CD4-positive, CD25-positive, alpha-beta regulatory T cell (primary cell): ENCODE data around the gene ARID1B. TPM values are rescaled to one million over a fixed set of nuclear protein-coding genes. Genes with fewer than 3 reads are reported as not detected.

Source experiments
- ATAC-seq, 2 donors: fragments of 150-1000 bp; cut with Tn5 transposase; one replicate each; pipeline ENCODE4 v1.10.0; 2021; ENCODE audit warnings: low read depth in 2 of 2, moderate number of reproducible peaks in 2 of 2, moderate library complexity in 1 of 2
- DNase-seq, 3 donors: peaks; one replicate each; pipeline versions ENCODE4 v3.0.0 to v3.0.0-alpha.2; 2012 to 2022; ENCODE audit warnings: mixed read lengths in 1 of 3
- H3K27ac ChIP-seq: one replicate; pipeline ENCODE4 v1.7.0; 2013; ENCODE audit warnings: mild to moderate bottlenecking, low read length; ENCODE audit not compliant: insufficient read depth, poor library complexity, severe bottlenecking
- H3K27me3 ChIP-seq: one replicate; pipeline ENCODE4 v1.7.0; 2013; ENCODE audit warnings: low read length; ENCODE audit not compliant: control insufficient read depth, insufficient read depth
- H3K36me3 ChIP-seq: one replicate; pipeline ENCODE4 v1.7.0; 2013; ENCODE audit warnings: mild to moderate bottlenecking, low read length, moderate library complexity; ENCODE audit not compliant: control insufficient read depth, insufficient read depth
- H3K4me1 ChIP-seq: 2 replicates; pipeline ENCODE4 v1.7.0; 2013; ENCODE audit warnings: mild to moderate bottlenecking, low read length; ENCODE audit not compliant: insufficient read depth, control insufficient read depth, poor library complexity, severe bottlenecking
- H3K4me3 ChIP-seq: one replicate; pipeline ENCODE4 v1.7.0; 2013; ENCODE audit warnings: low read depth, mild to moderate bottlenecking, low read length, moderate library complexity
- H3K9me3 ChIP-seq, 2 experiments: 1 replicate in 1 of 2; 2 replicates in 1 of 2; pipeline ENCODE4 v1.7.0; 2013; ENCODE audit warnings: low read length in 2 of 2, mild to moderate bottlenecking in 1 of 2, moderate library complexity in 1 of 2; ENCODE audit not compliant: control insufficient read depth in 2 of 2
- H3K27ac Mint-ChIP-seq, 3 donors: one replicate each; pipeline ENCODE4 v1.8.0; 2020 to 2022; ENCODE audit warnings: mild to moderate bottlenecking in 3 of 3, mixed read lengths in 3 of 3, moderate library complexity in 2 of 3
- H3K27me3 Mint-ChIP-seq: one replicate; pipeline ENCODE4 v1.8.0; 2022; ENCODE audit warnings: mild to moderate bottlenecking, mixed read lengths
- H3K36me3 Mint-ChIP-seq: one replicate; pipeline ENCODE4 v1.8.0; 2020; ENCODE audit warnings: mixed read lengths
- H3K4me1 Mint-ChIP-seq, 4 donors: one replicate each; pipeline ENCODE4 v1.8.0; 2020 to 2022; ENCODE audit warnings: mixed read lengths in 4 of 4, mild to moderate bottlenecking in 1 of 4
- H3K4me3 Mint-ChIP-seq, 4 donors: one replicate each; pipeline ENCODE4 v1.8.0; 2020 to 2022; ENCODE audit warnings: mild to moderate bottlenecking in 4 of 4, mixed read lengths in 4 of 4, moderate library complexity in 3 of 4
- H3K9me3 Mint-ChIP-seq, 7 donors: one replicate each; pipeline ENCODE4 v1.8.0; 2020 to 2022; ENCODE audit warnings: mixed read lengths in 7 of 7, mild to moderate bottlenecking in 3 of 7, moderate library complexity in 2 of 7
- polyA plus RNA-seq, 4 donors: library from polyadenylated mRNA; unstranded; fragments of 300-500 nt; fragmentation: Illumina TruSeq; gene quantifications; one replicate each; pipeline ENCODE4 v1.2.3, GENCODE V29; 2021
- total RNA-seq: library from RNA; stranded (reverse); gene quantifications from one replicate; pipeline ENCODE4 v1.2.3, GENCODE V29; 2022

Gene ARID1B
- total and polyA plus RNA-seq, 5 donors from 2014 or later: 9.8 to 186 (median 12.4) TPM

DNA sequence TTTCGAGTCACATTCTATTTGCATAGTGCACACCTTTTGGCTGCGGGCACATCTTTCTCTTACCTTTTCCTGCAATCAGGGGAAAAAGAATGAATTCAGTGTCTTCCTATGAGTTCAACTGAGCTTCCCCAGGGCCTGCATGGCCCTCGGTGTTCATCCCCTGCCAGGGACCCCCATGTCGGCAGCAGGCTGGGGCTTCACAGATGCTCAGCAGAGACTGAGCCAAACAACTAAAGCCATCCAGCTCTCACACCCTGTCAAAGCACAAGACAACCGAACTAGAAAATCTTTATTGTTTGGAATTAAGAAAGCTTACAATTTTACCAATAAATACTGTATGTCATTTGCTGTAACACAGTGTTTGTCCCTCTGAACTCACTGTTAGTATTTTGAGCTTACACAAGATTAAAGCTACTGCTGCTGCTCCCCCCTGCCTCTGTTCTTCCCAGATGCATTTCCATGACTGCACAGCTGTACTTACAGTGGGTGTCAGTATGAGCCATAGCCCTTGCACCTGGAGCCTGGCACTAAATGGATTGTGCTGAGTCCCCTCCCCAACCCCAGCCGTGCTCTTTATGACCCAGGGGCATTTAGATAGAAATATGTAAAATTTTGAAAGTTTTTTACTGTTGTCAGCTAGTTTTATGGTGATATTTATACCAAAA is 340.4 kb downstream of the ARID1B start:
- no peaks in the 10 kb centered on the region for H3K4me1 ChIP-seq
- H3K27me3 ChIP-seq: no peaks in the 10 kb centered on the region
- Mint-ChIP-seq H3K4me1 (peaks cover 0 to 26% (median 13%) of the 10 kb centered on the region in 4 donors), H3K36me3 (peaks cover 27% of the 10 kb centered on the region), H3K27me3 (no peaks in the 10 kb centered on the region), H3K4me3 (no peak overlapping the region), H3K9me3 (peaks cover 0 to 2% (median 0%) of the 10 kb centered on the region in 7 donors), H3K27ac (no peak overlapping the region)
- DNase-seq (no peak), ATAC-seq (no peak)
- H3K36me3 ChIP-seq: peaks cover 19% of the 10 kb centered on the region
- no peak overlapping the region for H3K27ac ChIP-seq
- no peaks in the 10 kb centered on the region for H3K9me3 ChIP-seq
- no peak overlapping the region for H3K4me3 ChIP-seq

DNA sequence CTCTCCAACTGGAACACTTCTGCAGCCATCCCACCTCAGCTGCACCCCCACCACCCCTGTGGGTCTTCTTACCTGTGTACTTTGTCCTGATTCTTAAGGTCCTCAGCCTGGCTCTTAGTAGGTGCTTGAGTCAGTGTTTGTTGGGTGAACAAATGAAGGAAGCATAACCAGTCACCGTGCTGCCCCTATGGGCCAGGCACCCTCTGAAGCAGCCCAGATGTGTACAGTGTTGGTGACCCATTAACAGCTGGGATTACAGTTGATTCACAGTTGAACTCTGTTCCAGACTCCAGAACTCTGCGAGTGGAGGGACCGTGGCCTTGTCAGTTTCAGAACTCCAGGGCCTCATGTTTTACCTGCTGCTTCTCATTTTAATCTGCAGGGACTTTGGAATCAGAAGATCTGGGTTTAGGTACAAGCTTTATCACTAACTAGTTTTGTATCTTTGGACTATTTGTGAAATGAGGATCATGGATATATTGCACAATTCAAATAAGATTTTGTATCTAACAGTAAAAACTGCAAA is 342.4 kb downstream of the ARID1B start:
- H3K27ac ChIP-seq: no peak overlapping the region
- H3K4me1 ChIP-seq: no peaks in the 10 kb centered on the region
- Mint-ChIP-seq H3K9me3 (no peaks in the 10 kb centered on the region), H3K27me3 (no peaks in the 10 kb centered on the region), H3K4me1 (peaks cover 4 to 25% (median 14%) of the 10 kb centered on the region in 4 donors), H3K36me3 (peaks cover 20% of the 10 kb centered on the region), H3K27ac (peak overlapping the region in 2 of 3 donors; percentile 43 to 72), H3K4me3 (no peak overlapping the region)
- no peaks in the 10 kb centered on the region for H3K27me3 ChIP-seq
- no peaks in the 10 kb centered on the region for H3K9me3 ChIP-seq
- DNase-seq (no peak), ATAC-seq (no peak)
- peaks cover 12% of the 10 kb centered on the region for H3K36me3 ChIP-seq
- H3K4me3 ChIP-seq: no peak overlapping the region

- no peaks in the 10 kb centered on the region for H3K9me3 ChIP-seq
- no peak overlapping the region for H3K4me3 ChIP-seq
- H3K9me3 Mint-ChIP-seq: no peaks in the 10 kb centered on the region
- H3K4me1 Mint-ChIP-seq: peaks cover 4 to 28% (median 18%) of the 10 kb centered on the region in 4 donors
- H3K36me3 ChIP-seq: peaks cover 9% of the 10 kb centered on the region
- H3K4me3 Mint-ChIP-seq: no peak overlapping the region
- no peak overlapping the region for H3K27ac ChIP-seq
- H3K27me3 ChIP-seq: no peaks in the 10 kb centered on the region
- H3K27ac Mint-ChIP-seq: peak overlapping the region in 1 of 3 donors; percentile 57
- peaks cover 17% of the 10 kb centered on the region for H3K36me3 Mint-ChIP-seq
- ATAC-seq (no peak), DNase-seq (no peak)
- no peaks in the 10 kb centered on the region for H3K27me3 Mint-ChIP-seq
- no peaks in the 10 kb centered on the region for H3K4me1 ChIP-seq
Measured at GRCh38 chr6:157120534-157121232, 343.5 kb downstream of the ARID1B start.

DNA sequence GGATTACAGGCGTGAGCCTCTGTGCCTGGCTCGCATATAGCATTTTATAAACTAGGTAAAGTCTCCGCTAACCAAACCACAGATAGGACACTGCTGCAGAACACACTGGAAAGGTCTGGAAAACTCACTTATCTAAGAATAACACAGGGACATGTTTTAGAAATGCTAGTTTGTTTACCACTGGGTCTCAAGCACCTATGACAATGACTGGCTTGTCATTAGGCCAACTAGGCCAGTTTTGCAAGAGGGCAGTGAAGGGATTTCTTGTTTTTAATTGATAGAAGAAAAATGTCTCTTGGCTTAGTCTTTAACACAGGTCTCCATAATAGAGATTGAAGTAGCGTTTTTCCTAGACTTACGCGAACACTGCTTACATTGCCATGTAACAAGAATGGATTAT is 344.7 kb downstream of the ARID1B start:
- H3K27me3 ChIP-seq: no peaks in the 10 kb centered on the region
- peaks cover 8% of the 10 kb centered on the region for H3K36me3 ChIP-seq
- DNase-seq (no peak), ATAC-seq (no peak)
- H3K4me1 ChIP-seq: no peaks in the 10 kb centered on the region
- H3K4me3 ChIP-seq: no peak overlapping the region
- H3K27me3 Mint-ChIP-seq: no peaks in the 10 kb centered on the region
- peaks cover 24% of the 10 kb centered on the region for H3K36me3 Mint-ChIP-seq
- no peak overlapping the region for H3K27ac ChIP-seq
- H3K9me3 Mint-ChIP-seq: no peaks in the 10 kb centered on the region
- H3K4me1 Mint-ChIP-seq: peaks cover 4 to 32% (median 23%) of the 10 kb centered on the region in 4 donors
- no peak overlapping the region for H3K27ac Mint-ChIP-seq
- no peaks in the 10 kb centered on the region for H3K9me3 ChIP-seq
- H3K4me3 Mint-ChIP-seq: no peak overlapping the region

GRCh38 chr6:157123234-157123633 is 346.1 kb downstream of the ARID1B start:
- H3K4me3 ChIP-seq: no peak overlapping the region
- DNase-seq (no peak), ATAC-seq (no peak)
- H3K27ac ChIP-seq: no peak overlapping the region
- no peaks in the 10 kb centered on the region for H3K9me3 Mint-ChIP-seq
- no peaks in the 10 kb centered on the region for H3K27me3 Mint-ChIP-seq
- no peak overlapping the region for H3K4me3 Mint-ChIP-seq
- H3K27ac Mint-ChIP-seq: no peak overlapping the region
- no peaks in the 10 kb centered on the region for H3K27me3 ChIP-seq
- no peaks in the 10 kb centered on the region for H3K9me3 ChIP-seq
- peaks cover 24% of the 10 kb centered on the region for H3K36me3 Mint-ChIP-seq
- peaks cover 8% of the 10 kb centered on the region for H3K36me3 ChIP-seq
- peaks cover 5 to 30% (median 24%) of the 10 kb centered on the region in 4 donors for H3K4me1 Mint-ChIP-seq
- no peaks in the 10 kb centered on the region for H3K4me1 ChIP-seq

- H3K27ac ChIP-seq: no peak overlapping the region
- Mint-ChIP-seq H3K27ac (peak overlapping the region in 1 of 3 donors; percentile 82), H3K4me1 (peaks cover 8 to 27% (median 22%) of the 10 kb centered on the region in 4 donors), H3K36me3 (peaks cover 23% of the 10 kb centered on the region), H3K9me3 (no peaks in the 10 kb centered on the region), H3K4me3 (no peak overlapping the region), H3K27me3 (no peaks in the 10 kb centered on the region)
- H3K36me3 ChIP-seq: peaks cover 6% of the 10 kb centered on the region
- ATAC-seq (no peak), DNase-seq (no peak)
- H3K27me3 ChIP-seq: no peaks in the 10 kb centered on the region
- no peaks in the 10 kb centered on the region for H3K4me1 ChIP-seq
- no peak overlapping the region for H3K4me3 ChIP-seq
- no peaks in the 10 kb centered on the region for H3K9me3 ChIP-seq
Measured at GRCh38 chr6:157124485-157125254, 347.5 kb downstream of the ARID1B start.

DNA sequence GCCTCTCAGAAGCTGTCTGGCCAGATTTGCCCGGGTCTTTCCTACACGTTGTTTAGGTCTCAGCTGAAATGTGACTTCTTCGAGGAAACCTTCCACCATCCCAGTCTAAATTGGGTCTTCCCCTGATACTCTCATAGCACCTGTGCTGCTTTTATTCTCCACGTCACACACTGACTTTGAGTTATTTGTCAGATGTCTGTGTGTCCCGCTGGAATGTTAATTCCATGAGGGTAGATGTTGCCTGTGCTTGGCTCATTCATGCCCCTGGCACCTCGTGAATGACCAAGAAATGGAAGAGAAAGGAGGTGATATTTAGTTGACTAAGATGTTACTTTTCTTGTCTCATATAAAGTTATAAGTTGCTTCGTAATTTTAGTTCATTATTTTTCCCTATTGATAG is 348.4 kb downstream of the ARID1B start:
- DNase-seq (no peak), ATAC-seq (no peak)
- peaks cover 8 to 22% (median 18%) of the 10 kb centered on the region in 4 donors for H3K4me1 Mint-ChIP-seq
- H3K36me3 ChIP-seq: peaks cover 6% of the 10 kb centered on the region
- peaks cover 23% of the 10 kb centered on the region for H3K36me3 Mint-ChIP-seq
- H3K4me1 ChIP-seq: no peaks in the 10 kb centered on the region
- no peak overlapping the region for H3K4me3 ChIP-seq
- H3K9me3 ChIP-seq: no peaks in the 10 kb centered on the region
- no peaks in the 10 kb centered on the region for H3K9me3 Mint-ChIP-seq
- no peak overlapping the region for H3K27ac ChIP-seq
- H3K27me3 Mint-ChIP-seq: no peaks in the 10 kb centered on the region
- H3K27me3 ChIP-seq: no peaks in the 10 kb centered on the region
- peak overlapping the region in 2 of 3 donors; percentile 23 to 82 for H3K27ac Mint-ChIP-seq
- no peak overlapping the region for H3K4me3 Mint-ChIP-seq
